ENCODE results near the gene CST8.

Gene CST8

GRCh38 chr20:23534801-23535593 lies 44.1 kb downstream of the CST8 start:
- Histone ChIP-seq H3K36me3 (ENCODE audit: control insufficient read depth, insufficient read depth, low read length) (no peaks in the 10 kb centered on the region), H3K9me3 (ENCODE audit: control insufficient read depth, low read length) (no peaks in the 10 kb centered on the region), H3K4me1 (ENCODE audit: control insufficient read depth, insufficient read depth, low read length, poor library complexity, severe bottlenecking) (no peaks in the 10 kb centered on the region), H3K27me3 (replicated peaks; ENCODE audit: control insufficient read depth, insufficient read depth, low read length, poor library complexity, severe bottlenecking) (no peaks in the 10 kb centered on the region), H3K4me3 (ENCODE audit: insufficient read depth, low read depth, low read length, poor library complexity, severe bottlenecking) (no peak overlapping the region), H3K27ac (ENCODE audit: insufficient read depth, low read length, poor library complexity, severe bottlenecking) (no peak overlapping the region)
- no peak for DNase-seq

DNA sequence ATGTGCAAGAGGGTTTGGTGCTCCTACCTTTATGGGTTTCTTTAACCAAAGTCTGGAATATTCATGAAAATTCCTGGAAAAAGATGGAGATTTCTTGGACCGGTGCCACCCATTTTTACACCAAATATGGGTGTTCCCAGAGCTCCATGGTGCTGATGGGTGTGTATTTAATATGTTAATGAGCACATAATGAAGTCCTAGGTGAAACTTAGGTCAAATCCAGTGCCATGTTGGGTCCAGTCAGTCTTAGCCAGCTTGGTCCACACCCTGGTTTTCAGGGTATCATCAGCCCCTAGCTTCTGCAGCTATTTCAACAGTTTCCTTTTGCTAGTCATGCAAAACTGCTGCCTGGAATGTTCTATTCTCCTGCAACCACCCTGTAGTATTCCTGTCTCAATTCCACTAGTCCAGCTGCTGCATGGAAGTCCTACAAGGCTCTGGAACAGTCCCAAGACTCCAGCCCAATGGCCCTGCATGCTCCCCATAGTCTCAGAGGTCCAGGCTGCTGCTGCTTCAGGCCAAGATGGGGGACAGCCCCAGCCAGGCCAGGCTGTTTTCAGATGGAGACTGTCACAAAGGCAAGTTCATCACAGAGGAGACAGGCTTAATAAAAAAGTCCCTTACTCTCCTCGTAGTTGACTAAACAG lies 45.5 kb downstream of the CST8 start:
- DNase-seq = no peak

DNA sequence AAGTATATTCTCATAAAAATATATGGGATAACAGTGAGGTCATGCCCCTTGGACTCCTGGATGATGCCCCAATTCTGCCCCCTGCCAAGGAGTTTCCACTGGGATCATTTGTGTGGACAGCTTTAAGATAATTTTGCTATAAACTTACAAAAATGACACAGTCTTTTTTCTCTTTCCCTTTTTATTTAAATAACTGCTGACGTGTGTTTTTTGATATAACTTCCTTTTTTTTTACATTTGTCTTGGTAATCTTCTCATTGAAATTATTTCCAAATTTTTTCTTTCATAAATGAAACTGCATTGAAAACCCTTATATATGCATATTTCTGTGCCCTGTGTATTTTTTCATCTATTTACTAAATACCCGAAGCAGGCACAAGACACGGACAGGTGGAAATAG lies 46.1 kb downstream of the CST8 start:
- Histone ChIP-seq H3K36me3 (ENCODE audit: control insufficient read depth, insufficient read depth, low read length) (no peaks in the 10 kb centered on the region), H3K4me1 (ENCODE audit: control insufficient read depth, insufficient read depth, low read length, poor library complexity, severe bottlenecking) (no peaks in the 10 kb centered on the region), H3K9me3 (ENCODE audit: control insufficient read depth, low read length) (no peaks in the 10 kb centered on the region), H3K27me3 (replicated peaks; ENCODE audit: control insufficient read depth, insufficient read depth, low read length, poor library complexity, severe bottlenecking) (no peaks in the 10 kb centered on the region), H3K4me3 (ENCODE audit: insufficient read depth, low read depth, low read length, poor library complexity, severe bottlenecking) (no peak overlapping the region), H3K27ac (ENCODE audit: insufficient read depth, low read length, poor library complexity, severe bottlenecking) (no peak overlapping the region)
- no peak for DNase-seq

More for the DNA sequence above, 45.5 kb downstream of the CST8 start:
- Histone ChIP-seq H3K27me3 (replicated peaks; ENCODE audit: control insufficient read depth, insufficient read depth, low read length, poor library complexity, severe bottlenecking) (no peaks in the 10 kb centered on the region), H3K4me3 (ENCODE audit: insufficient read depth, low read depth, low read length, poor library complexity, severe bottlenecking) (no peak overlapping the region), H3K36me3 (ENCODE audit: control insufficient read depth, insufficient read depth, low read length) (no peaks in the 10 kb centered on the region), H3K4me1 (ENCODE audit: control insufficient read depth, insufficient read depth, low read length, poor library complexity, severe bottlenecking) (no peaks in the 10 kb centered on the region), H3K9me3 (ENCODE audit: control insufficient read depth, low read length) (no peaks in the 10 kb centered on the region), H3K27ac (ENCODE audit: insufficient read depth, low read length, poor library complexity, severe bottlenecking) (no peak overlapping the region)

DNA sequence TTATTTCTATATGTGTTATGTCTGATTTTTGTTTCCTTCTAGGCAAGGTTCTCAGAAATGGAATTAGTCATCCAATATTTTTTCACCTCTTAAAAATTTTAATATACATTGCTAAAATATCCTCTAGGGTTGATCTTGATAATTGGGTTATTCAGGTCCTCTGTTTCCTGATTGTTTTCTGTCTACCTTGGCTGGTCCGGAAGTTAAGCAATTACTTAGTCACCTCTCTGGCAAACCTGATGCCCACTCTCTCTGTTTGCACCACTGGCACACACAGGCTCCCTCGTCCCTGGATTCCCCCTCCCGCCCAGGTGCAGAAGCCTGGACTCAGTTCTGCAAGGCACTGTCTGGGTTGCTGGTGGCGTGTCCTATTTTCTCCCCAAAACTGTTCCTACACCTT lies 49.7 kb downstream of the CST8 start:
- Histone ChIP-seq H3K27me3 (replicated peaks; ENCODE audit: control insufficient read depth, insufficient read depth, low read length, poor library complexity, severe bottlenecking) (no peaks in the 10 kb centered on the region), H3K4me3 (ENCODE audit: insufficient read depth, low read depth, low read length, poor library complexity, severe bottlenecking) (no peak overlapping the region), H3K9me3 (ENCODE audit: control insufficient read depth, low read length) (no peaks in the 10 kb centered on the region), H3K4me1 (ENCODE audit: control insufficient read depth, insufficient read depth, low read length, poor library complexity, severe bottlenecking) (no peaks in the 10 kb centered on the region), H3K27ac (ENCODE audit: insufficient read depth, low read length, poor library complexity, severe bottlenecking) (no peak overlapping the region), H3K36me3 (ENCODE audit: control insufficient read depth, insufficient read depth, low read length) (no peaks in the 10 kb centered on the region)
- no peak for DNase-seq

GRCh38 chr20:23541330-23541729 lies 50.4 kb downstream of the CST8 start:
- Histone ChIP-seq H3K9me3 (ENCODE audit: control insufficient read depth, low read length) (no peaks in the 10 kb centered on the region), H3K27me3 (replicated peaks; ENCODE audit: control insufficient read depth, insufficient read depth, low read length, poor library complexity, severe bottlenecking) (no peaks in the 10 kb centered on the region), H3K27ac (ENCODE audit: insufficient read depth, low read length, poor library complexity, severe bottlenecking) (no peak overlapping the region), H3K36me3 (ENCODE audit: control insufficient read depth, insufficient read depth, low read length) (no peaks in the 10 kb centered on the region), H3K4me1 (ENCODE audit: control insufficient read depth, insufficient read depth, low read length, poor library complexity, severe bottlenecking) (no peaks in the 10 kb centered on the region), H3K4me3 (ENCODE audit: insufficient read depth, low read depth, low read length, poor library complexity, severe bottlenecking) (no peak overlapping the region)
- no peak for DNase-seq

DNA sequence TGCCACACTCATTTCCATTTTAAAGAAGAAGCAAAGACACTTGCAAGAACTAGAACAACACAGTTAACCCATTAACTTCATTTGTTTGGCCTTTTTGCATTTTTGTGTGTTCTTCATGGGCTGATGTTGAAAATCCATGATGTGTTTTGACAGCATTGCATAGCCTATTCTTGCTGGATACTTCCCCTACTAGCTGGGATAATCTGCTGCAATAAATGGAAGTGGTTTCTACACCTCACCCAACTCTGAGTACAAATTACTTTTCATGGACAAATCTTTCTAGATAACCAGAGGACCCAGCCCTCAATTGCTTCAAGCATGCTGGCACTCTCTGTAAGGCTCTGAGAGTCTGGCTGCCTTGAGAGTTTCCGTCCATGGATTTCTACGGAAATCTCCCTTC lies 50.9 kb downstream of the CST8 start:
- H3K4me3 ChIP-seq (ENCODE audit: insufficient read depth, low read depth, low read length, poor library complexity, severe bottlenecking) = no peak overlapping the region
- no peak overlapping the region for H3K27ac ChIP-seq (ENCODE audit: insufficient read depth, low read length, poor library complexity, severe bottlenecking)
- no peaks in the 10 kb centered on the region for H3K9me3 ChIP-seq (ENCODE audit: control insufficient read depth, low read length)
- H3K27me3 ChIP-seq (replicated peaks; ENCODE audit: control insufficient read depth, insufficient read depth, low read length, poor library complexity, severe bottlenecking) = no peaks in the 10 kb centered on the region
- no peak for DNase-seq
- no peaks in the 10 kb centered on the region for H3K4me1 ChIP-seq (ENCODE audit: control insufficient read depth, insufficient read depth, low read length, poor library complexity, severe bottlenecking)
- H3K36me3 ChIP-seq (ENCODE audit: control insufficient read depth, insufficient read depth, low read length) = no peaks in the 10 kb centered on the region

DNA sequence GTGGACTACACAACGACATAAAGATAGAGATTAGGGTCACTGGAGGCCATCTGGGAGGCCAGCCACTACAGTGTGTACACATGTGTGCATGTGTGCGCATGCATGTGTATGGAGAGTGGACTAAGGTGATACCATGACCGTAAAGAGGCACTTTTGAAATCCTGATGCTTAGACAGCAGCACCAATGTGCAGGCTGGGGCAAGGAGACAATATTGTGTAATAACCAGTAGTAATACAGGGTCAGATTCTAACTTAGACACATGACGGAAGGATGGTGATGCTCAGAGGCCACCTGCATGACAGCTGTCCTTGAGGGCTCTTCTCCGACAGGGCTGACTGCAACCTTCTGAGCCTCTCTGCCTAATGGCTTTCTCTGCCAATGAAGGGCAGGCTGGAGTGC lies 51.9 kb downstream of the CST8 start:
- Histone ChIP-seq H3K4me3 (ENCODE audit: insufficient read depth, low read depth, low read length, poor library complexity, severe bottlenecking) (no peak overlapping the region), H3K4me1 (ENCODE audit: control insufficient read depth, insufficient read depth, low read length, poor library complexity, severe bottlenecking) (no peaks in the 10 kb centered on the region)

GRCh38 chr20:23544133-23544532 lies 53.2 kb downstream of the CST8 start:
- no peak for DNase-seq
- no peaks in the 10 kb centered on the region for H3K27me3 ChIP-seq (replicated peaks; ENCODE audit: control insufficient read depth, insufficient read depth, low read length, poor library complexity, severe bottlenecking)
- H3K27ac ChIP-seq (ENCODE audit: insufficient read depth, low read length, poor library complexity, severe bottlenecking) = no peak overlapping the region
- H3K36me3 ChIP-seq (ENCODE audit: control insufficient read depth, insufficient read depth, low read length) = no peaks in the 10 kb centered on the region
- no peaks in the 10 kb centered on the region for H3K4me1 ChIP-seq (ENCODE audit: control insufficient read depth, insufficient read depth, low read length, poor library complexity, severe bottlenecking)
- no peak overlapping the region for H3K4me3 ChIP-seq (ENCODE audit: insufficient read depth, low read depth, low read length, poor library complexity, severe bottlenecking)
- H3K9me3 ChIP-seq (ENCODE audit: control insufficient read depth, low read length) = no peaks in the 10 kb centered on the region

More for the DNA sequence above, 51.9 kb downstream of the CST8 start:
- DNase-seq = no peak
- Histone ChIP-seq H3K36me3 (ENCODE audit: control insufficient read depth, insufficient read depth, low read length) (no peaks in the 10 kb centered on the region), H3K27me3 (replicated peaks; ENCODE audit: control insufficient read depth, insufficient read depth, low read length, poor library complexity, severe bottlenecking) (no peaks in the 10 kb centered on the region), H3K27ac (ENCODE audit: insufficient read depth, low read length, poor library complexity, severe bottlenecking) (no peak overlapping the region), H3K9me3 (ENCODE audit: control insufficient read depth, low read length) (no peaks in the 10 kb centered on the region)

Measured in effector memory CD4-positive, alpha-beta T cell (primary cell).